COR-L47 (cell line): Measurements from ENCODE around the gene TNIK.
"Not testable (repeated sequence)": the region's sequence is repeated elsewhere in the genome, so short reads cannot be mapped to it uniquely, and the experiment has no call there.

Experiments
- DNase-seq: peaks from one replicate; lab custom pipeline; 2025; lab: John Stamatoyannopoulos, UW

TNIK gene

GRCh38 chr3:171468296-171468906 lies 8.2 kb upstream of the TNIK start:
- DNase-seq = no peak

- DNase-seq = no peak
Measured at GRCh38 chr3:171465763-171466162, 5.6 kb upstream of the TNIK start.

- DNase-seq = no peak
Measured at GRCh38 chr3:171464462-171464861, 4.3 kb upstream of the TNIK start.

GRCh38 chr3:171462224-171462623 lies 2.0 kb upstream of the TNIK start:
- DNase-seq = no peak

GRCh38 chr3:171461525-171461917 lies 1.3 kb upstream of the TNIK start:
- DNase-seq = no peak

- peak; percentile 73 for DNase-seq
Measured at GRCh38 chr3:171460725-171461524, 720 bp upstream of the TNIK start.

GRCh38 chr3:171459137-171459941 lies 866 bp downstream of the TNIK start:
- peak; percentile 53 for DNase-seq

- DNase-seq = no peak
Measured at GRCh38 chr3:171458864-171459136, 1.4 kb downstream of the TNIK start.

GRCh38 chr3:171458071-171458863 lies 1.9 kb downstream of the TNIK start:
- no peak for DNase-seq

GRCh38 chr3:171457607-171458061 lies 2.6 kb downstream of the TNIK start:
- no peak for DNase-seq

GRCh38 chr3:171456765-171457606 lies 3.2 kb downstream of the TNIK start:
- DNase-seq = no peak

- DNase-seq = no peak
Measured at GRCh38 chr3:171455603-171456550, 4.3 kb downstream of the TNIK start.

- DNase-seq = no peak
Measured at GRCh38 chr3:171454041-171454440, 6.2 kb downstream of the TNIK start.

- no peak for DNase-seq
Measured at GRCh38 chr3:171453180-171453886, 6.9 kb downstream of the TNIK start.

GRCh38 chr3:171452328-171452727 lies 7.9 kb downstream of the TNIK start:
- DNase-seq = no peak

GRCh38 chr3:171451915-171452314 lies 8.3 kb downstream of the TNIK start:
- DNase-seq = no peak

- DNase-seq = not testable (repeated sequence)
Measured at GRCh38 chr3:171447579-171447891, 12.7 kb downstream of the TNIK start.

GRCh38 chr3:171446801-171447578 lies 13.2 kb downstream of the TNIK start:
- no peak for DNase-seq

GRCh38 chr3:171446301-171446700 lies 13.9 kb downstream of the TNIK start:
- no peak for DNase-seq
